H1 (cell line): ENCODE data around the gene SPAG16.

Source experiments
- ATF3 ChIP-seq: IDR thresholded peaks from 2 replicates; pipeline ENCODE4 v1.6.1; 2011; ENCODE audit warnings: low read depth, mild to moderate bottlenecking, low read length; ENCODE audit not compliant: insufficient read depth
- BRCA1 ChIP-seq: IDR thresholded peaks from 2 replicates; pipeline ENCODE4 v1.6.1; 2012; ENCODE audit warnings: low read depth, low read length, improper control_type of control experiment
- CBX5 ChIP-seq: fragments of 300-800, 300-1000 bp; sonication (generic); IDR thresholded peaks from 2 replicates; pipeline ENCODE4 v1.7.1; 2016; ENCODE audit warnings: antibody characterized with exemption, low read length, low read depth
- CHD2 ChIP-seq: IDR thresholded peaks from 2 replicates; pipeline ENCODE4 v1.6.1; 2012; ENCODE audit warnings: low read length, improper control_type of control experiment
- CTCF ChIP-seq, 3 experiments: IDR thresholded peaks; 1 replicate in 2 of 3; 2 replicates in 1 of 3; pipeline versions ENCODE4 v1.5.1 to v1.6.1; 2011; ENCODE audit warnings: low read length in 3 of 3, mild to moderate bottlenecking in 3 of 3, inconsistent platforms in 2 of 3, low read depth in 1 of 3, moderate library complexity in 1 of 3; ENCODE audit not compliant: insufficient read depth in 1 of 3; ENCODE audit errors: control extremely low read depth in 1 of 3
- EZH2 ChIP-seq: fragments of 200-600 bp; sonication (generic); IDR thresholded peaks from 2 replicates; pipeline ENCODE4 v1.7.1; 2012; ENCODE audit warnings: low read depth, mild to moderate bottlenecking, moderate library complexity, low read length, inconsistent platforms; ENCODE audit not compliant: severe bottlenecking
- KDM5A ChIP-seq: fragments of 200-600 bp; IDR thresholded peaks from 2 replicates; pipeline ENCODE4 v1.7.1; 2012; ENCODE audit warnings: mild to moderate bottlenecking, low read length, inconsistent platforms, mixed read lengths
- MAX ChIP-seq: IDR thresholded peaks from 2 replicates; pipeline ENCODE4 v1.6.1; 2012; ENCODE audit warnings: inconsistent platforms
- POLR2A ChIP-seq, 2 experiments: IDR thresholded peaks; 1 replicate in 1 of 2; 2 replicates in 1 of 2; pipeline ENCODE4 v1.6.1; 2011; ENCODE audit warnings: low read depth in 2 of 2, low read length in 2 of 2, mild to moderate bottlenecking in 2 of 2; ENCODE audit errors: control extremely low read depth in 1 of 2
- POLR2AphosphoS5 ChIP-seq: IDR thresholded peaks from 2 replicates; pipeline ENCODE4 v1.6.1; 2011; ENCODE audit warnings: low read depth, low read length
- SP1 ChIP-seq: IDR thresholded peaks from 2 replicates; pipeline ENCODE4 v1.6.1; 2011; ENCODE audit warnings: low read depth, low read length
- SRF ChIP-seq: IDR thresholded peaks from 2 replicates; pipeline ENCODE4 v1.6.1; 2011; ENCODE audit warnings: mild to moderate bottlenecking, low read depth, low read length, moderate library complexity
- YY1 ChIP-seq: IDR thresholded peaks from 2 replicates; pipeline ENCODE4 v1.6.1; 2011; ENCODE audit warnings: low read depth, mild to moderate bottlenecking, low read length

- TF ChIP-seq KDM5A (no peak), CTCF (IDR thresholded peaks at IDR 0.05; ENCODE audit: control extremely low read depth in 1 of 3, insufficient read depth in 1 of 3, low read depth in 1 of 3, low read length in 3 of 3) (no peak), CHD2 (no peak), POLR2AphosphoS5 (no peak), EZH2 (no peak), SP1 (no peak), SRF (no peak), MAX (no peak), CBX5 (no peak), BRCA1 (no peak), YY1 (no peak), ATF3 (no peak), POLR2A (IDR thresholded peaks at IDR 0.05; ENCODE audit: control extremely low read depth in 1 of 2, low read depth in 2 of 2, low read length in 2 of 2) (no peak)
Observed at GRCh38 chr2:214135966-214136365, 851.7 kb downstream of the SPAG16 start.
